Astrocyte (in vitro differentiated cells and primary cell): Measurements from ENCODE around the gene TRMT1.

Source experiments
- CTCF ChIP-seq: IDR thresholded peaks from 2 replicates; pipeline ENCODE4 v1.5.1; 2011; ENCODE audit warnings: low read depth, mild to moderate bottlenecking, inconsistent platforms, low read length, moderate library complexity; ENCODE audit not compliant: insufficient read depth
- EZH2 ChIP-seq: IDR thresholded peaks from 2 replicates; pipeline ENCODE4 v1.6.1; 2012; ENCODE audit warnings: mild to moderate bottlenecking, low read length, inconsistent platforms; ENCODE audit not compliant: insufficient read depth

GRCh38 chr19:13122275-13122878, 5.8 kb upstream of the TRMT1 start:
- no peak for TF ChIP-seq CTCF
- no peak for TF ChIP-seq EZH2
